ENCODE data around the gene CYP26C1.

GRCh38 chr10:93099670-93100069 is 39.1 kb downstream of the CYP26C1 start:
- TF ChIP-seq CTCF (IDR thresholded peaks at IDR 0.05), result no peak
- no peak for TF ChIP-seq POLR2AphosphoS5 (IDR thresholded peaks at IDR 0.05)
